T-helper 22 cell (primary cell): ENCODE data around the gene STOML1.
A peak's percentile ranks its signal among the peaks of the same experiment; 100 is the strongest.

Source experiments
- DNase-seq: peaks from one replicate; pipeline ENCODE4 v3.0.0-alpha.2; 2020; ENCODE audit warnings: low read depth

Gene STOML1, protein sequence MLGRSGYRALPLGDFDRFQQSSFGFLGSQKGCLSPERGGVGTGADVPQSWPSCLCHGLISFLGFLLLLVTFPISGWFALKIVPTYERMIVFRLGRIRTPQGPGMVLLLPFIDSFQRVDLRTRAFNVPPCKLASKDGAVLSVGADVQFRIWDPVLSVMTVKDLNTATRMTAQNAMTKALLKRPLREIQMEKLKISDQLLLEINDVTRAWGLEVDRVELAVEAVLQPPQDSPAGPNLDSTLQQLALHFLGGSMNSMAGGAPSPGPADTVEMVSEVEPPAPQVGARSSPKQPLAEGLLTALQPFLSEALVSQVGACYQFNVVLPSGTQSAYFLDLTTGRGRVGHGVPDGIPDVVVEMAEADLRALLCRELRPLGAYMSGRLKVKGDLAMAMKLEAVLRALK

DNA sequence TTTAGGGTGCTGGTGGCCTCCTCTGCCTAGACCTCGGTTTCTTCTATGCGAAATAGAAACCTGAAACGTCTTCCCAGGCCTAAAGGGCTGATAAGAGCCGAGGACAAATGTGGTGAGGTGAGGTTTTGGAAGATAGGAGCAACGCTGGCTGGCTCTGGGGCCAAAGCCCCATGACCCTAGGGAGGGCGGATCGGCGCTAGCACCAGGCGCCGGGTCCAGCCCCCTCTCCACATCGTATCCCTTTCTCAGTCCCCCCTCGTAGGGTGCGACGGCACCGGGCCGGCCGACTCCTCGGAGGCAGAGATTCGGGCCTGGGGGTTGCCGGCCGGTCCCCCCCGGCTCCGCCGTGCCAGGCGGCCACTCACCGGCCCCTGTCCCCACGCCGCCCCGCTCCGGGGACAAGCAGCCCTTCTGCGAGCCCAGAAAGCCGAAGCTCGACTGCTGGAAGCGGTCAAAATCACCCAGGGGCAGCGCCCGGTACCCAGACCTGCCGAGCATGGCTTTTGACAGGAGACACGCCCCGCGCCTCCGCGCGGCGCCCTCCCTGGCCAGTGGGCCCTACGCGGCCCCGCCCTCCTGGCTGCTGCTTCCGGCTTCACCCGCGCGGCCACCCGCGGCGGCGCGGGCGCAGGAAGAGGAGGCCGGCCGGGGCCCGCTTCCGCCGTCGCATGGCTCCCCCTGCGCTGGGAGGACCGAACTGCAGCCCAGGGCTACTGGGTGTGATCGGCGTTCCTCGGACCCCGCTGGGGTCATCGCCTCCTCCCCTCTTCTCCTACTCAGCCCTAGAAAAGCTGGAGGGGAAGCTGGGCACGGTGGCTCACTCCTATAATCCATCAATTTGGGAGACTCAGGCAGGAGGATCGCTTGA is at the start of gene STOML1:
STOML1 (minus strand) TSS at position 570 of the 868 bp plus-strand sequence; CDS start at position 498, 72 bp downstream.
- peak; percentile 87 for DNase-seq

- no peak for DNase-seq
Observed at GRCh38 chr15:74041311-74041756, 49.2 kb upstream of the STOML1 start.

GRCh38 chr15:74040109-74040850 is 48.2 kb upstream of the STOML1 start:
- DNase-seq, result no peak

DNA sequence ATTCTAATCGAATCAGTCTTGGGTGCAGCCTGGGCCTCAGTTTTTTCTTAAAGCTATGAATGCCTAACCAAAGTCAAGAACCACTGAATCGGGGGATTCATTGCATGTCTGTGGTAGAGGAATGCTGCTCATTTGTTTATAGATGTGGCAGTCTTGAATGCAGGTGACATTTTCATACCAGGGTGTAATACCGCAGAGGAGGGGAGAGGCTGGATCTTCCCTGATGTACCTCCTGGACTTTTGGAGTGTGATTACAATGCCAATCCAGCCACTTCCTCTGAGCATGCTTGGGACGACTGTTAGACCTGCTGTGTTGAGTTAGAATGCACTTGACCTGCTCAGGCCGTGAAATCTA is 47.5 kb upstream of the STOML1 start:
- DNase-seq, result no peak

DNA sequence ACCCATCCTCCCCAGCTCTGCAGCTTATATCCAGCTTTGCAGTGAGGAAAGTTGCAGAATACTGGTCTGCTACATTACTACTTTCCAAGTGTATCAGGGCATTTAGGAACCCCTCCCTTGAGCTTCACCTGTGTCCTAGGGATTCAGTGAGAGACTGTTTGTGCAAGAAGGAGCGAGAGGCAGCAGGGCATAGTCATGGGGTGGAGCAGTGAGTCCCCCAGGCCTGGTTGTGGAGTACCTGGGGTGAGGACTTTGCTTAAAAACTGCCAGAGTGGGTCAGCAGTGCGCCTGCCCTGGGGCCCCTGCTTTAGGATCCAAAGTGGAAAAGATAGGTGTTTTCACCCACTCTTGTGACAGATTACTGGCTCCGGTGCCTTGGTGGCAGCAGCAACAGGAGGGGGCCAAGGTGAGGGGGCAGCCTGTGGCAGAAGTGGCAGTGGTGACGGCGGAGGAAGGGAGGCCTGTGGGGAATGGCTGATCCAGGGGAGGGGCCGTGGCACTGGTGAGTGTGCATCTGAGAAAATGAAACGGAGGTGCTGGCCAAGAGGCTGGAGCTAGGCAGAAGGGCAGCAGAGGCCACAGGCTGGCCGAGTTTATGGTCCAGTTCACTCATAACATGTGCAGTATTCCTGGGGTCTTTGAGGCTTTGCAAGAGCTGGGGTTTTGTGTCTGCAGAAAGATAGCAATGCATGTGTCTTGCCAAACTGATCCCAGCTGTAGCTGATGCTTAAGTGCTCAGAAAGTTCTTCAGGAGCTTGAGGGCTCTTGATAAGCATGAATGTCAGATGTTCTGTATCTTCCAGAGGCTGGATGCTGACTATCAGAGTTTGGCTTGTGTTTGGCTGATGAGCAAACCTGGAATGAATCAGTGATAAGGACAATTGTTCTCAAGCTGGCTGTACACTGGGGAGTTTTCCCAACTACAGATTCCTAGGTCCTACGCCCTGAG is 46.9 kb upstream of the STOML1 start:
- DNase-seq, result no peak

- DNase-seq, result no peak
Observed at GRCh38 chr15:74037171-74038117, 45.3 kb upstream of the STOML1 start.

GRCh38 chr15:74036271-74037170 is 44.4 kb upstream of the STOML1 start:
- DNase-seq, result no peak

GRCh38 chr15:74035121-74036017 is 43.3 kb upstream of the STOML1 start:
- no peak for DNase-seq

DNA sequence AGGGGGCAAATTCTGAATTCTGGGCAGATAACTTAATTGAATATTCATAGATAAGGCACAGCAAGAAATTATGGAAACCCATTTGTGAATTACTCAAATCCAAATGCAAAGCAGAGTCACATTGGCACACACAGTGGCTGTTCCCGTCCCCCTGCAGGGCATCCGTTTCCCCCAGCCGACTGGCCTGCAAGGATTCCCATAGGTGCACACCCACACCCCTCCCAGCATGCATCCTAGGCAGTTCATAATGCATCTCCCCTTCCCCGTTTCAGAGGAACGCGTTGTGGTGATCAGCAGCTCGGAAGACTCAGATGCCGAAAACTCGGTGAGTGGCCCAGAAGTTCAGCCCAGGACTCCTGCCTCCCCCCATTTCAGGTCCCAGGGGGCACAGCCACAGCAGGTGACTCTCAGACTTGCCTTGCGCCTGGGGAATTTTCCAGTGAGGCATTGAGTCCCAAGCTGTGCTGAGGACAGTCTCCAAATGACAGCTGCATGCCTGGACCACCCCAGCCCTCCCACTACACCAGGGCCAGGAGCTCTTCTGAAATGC is 42.2 kb upstream of the STOML1 start:
- no peak for DNase-seq

DNA sequence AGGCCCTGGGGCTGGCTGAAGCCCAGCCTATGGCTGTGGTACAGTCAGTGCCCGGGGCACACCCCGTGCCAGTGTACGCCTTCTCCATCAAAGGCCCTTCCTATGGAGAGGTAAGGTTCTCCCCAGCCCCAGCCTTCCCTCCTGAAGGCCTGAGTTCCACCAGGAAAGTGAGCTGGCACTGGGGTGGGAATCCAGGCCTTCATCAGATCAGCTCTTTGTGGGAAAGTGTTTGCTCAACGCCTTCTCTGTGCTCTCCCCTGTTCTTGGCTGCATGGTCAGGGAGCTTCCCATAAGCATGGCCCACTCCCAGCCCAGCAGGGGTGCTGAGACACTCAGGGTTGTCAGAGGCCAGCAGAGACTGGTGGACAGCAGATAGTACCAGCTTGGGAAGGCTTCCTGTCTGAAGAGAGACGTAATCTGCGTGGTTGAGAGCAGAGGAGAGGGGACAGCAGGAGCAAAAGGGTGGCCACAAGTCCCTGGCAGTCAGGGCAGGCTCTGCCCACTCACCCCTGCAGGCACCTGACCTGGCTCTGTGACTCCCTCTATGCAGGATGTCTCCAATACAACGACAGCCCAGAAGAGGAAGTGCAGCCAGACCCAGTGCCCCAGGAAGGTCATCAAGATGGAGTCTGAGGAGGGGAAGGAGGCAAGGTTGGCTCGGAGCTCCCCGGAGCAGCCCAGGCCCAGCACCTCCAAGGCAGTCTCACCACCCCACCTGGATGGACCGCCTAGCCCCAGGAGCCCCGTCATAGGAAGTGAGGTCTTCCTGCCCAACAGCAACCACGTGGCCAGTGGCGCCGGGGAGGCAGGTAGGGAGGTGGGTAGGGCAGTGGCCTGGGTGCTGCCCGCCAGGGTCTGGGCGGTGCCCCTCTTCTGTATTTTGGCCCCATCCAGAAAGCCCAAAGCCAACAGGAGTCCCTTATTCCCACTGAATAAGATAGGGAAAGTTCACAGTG is 40.8 kb upstream of the STOML1 start:
- no peak for DNase-seq

DNA sequence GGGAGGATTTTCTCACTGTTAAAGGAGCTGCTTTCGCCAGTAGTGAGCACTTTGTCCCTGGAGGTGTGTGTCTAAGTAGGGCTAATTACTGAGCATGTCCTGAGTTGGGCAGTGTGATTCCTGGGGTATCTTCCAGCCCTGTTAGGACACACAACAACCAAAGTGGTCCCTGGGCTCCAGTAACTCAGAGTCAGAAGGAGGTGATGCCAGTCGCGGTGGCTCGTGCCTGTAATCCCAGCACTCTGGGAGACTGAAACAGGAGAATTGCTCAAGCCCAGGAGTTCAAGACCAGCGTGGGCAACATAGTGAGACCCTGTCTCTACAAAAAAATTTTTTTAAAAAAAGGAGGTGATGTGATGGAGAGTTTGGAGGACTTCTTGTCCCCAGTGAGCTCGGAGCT is 40.0 kb upstream of the STOML1 start:
- no peak for DNase-seq

DNA sequence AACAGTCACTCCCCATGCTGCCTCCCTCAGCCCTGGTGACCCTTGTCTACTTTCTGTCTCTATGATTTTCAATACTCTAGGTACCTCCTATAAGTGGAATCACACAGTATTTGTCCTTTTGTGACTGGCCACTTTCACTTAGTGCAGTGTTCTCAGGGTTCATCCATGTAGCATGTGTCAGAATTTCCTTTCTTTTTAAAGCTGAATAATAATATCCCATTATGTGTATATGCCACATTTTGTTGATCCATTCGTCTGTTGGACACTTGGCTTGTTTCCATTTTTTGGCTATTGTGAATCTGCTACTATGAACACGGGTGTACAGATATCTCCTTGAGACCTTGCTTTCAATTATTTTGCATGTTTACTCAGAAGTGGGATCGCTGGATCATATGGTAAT is 36.6 kb upstream of the STOML1 start:
- DNase-seq, result no peak

DNA sequence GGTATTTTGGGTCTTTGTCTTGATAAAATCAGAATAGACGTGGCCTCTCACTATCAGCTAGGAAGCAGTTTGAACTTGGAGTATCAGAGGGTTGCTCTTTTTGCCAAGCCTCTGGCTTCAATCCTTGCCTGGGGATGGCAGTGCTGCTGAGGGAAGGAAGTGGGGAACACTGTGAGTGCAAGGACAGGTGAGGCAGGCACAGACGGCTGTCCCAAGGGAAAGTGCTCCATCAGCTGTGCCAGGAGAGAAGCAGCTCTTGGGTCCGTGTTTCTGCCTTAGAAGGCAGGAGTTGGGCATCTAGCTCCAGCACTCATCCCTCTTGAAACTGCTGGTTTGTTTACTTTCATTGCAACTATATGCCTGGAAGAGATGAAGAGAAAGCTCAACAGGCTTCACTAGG is 35.6 kb upstream of the STOML1 start:
- DNase-seq, result no peak

- no peak for DNase-seq
Observed at GRCh38 chr15:74025436-74025835, 33.3 kb upstream of the STOML1 start.

DNA sequence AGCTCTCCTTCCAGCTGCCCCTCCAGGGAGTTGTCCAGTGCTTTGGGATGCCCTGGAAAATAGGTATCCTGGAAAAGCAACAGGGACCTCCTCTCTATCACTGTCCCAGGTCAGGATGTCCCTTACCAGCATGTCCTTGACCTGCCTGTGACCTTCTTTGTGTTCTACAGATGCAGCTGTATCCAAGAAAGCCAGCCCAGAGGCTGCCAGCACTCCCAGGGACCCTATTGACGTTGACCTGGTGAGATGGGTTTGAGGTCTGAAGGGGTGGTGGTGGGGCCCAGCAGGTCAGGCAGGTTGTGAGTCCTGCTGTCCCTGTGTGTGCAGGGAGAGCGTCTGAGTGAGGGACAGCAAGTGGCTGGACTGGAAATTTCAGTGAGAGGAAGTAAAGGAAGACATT is 32.6 kb upstream of the STOML1 start:
- no peak for DNase-seq

- DNase-seq, result no peak
Observed at GRCh38 chr15:74022706-74023470, 30.8 kb upstream of the STOML1 start.
